OCI-LY3 (cell line): ENCODE data around the gene BMPER.

ENCODE experiments used
- H2AFZ ChIP-seq: fragments of 200-600, 300-600 bp; shearing (Covaris generic); 2 replicates; pipeline ENCODE4 v1.6.0; 2014; ENCODE audit warnings: antibody characterized with exemption, low read depth, low read length
- H3K27ac ChIP-seq: fragments of 200-600, 300-600 bp; sonication (generic); 2 replicates; pipeline ENCODE4 v1.5.1; 2014; ENCODE audit warnings: mild to moderate bottlenecking, low read length, moderate library complexity, mixed read lengths
- H3K27me3 ChIP-seq: fragments of 200-600, 300-600 bp; sonication (generic); 2 replicates; pipeline ENCODE4 v1.6.1; 2014; ENCODE audit warnings: low read depth, low read length, mixed read lengths
- H3K36me3 ChIP-seq: fragments of 200-600, 300-600 bp; sonication (generic); replicated peaks from 2 replicates; pipeline ENCODE3; 2014; ENCODE audit warnings: low read depth, low read length, mixed read lengths
- H3K4me1 ChIP-seq: fragments of 300-600, 200-600 bp; sonication (generic); 2 replicates; pipeline ENCODE4 v1.6.1; 2014; ENCODE audit warnings: low read length, mixed read lengths
- H3K4me2 ChIP-seq: fragments of 200-600, 300-600 bp; sonication (generic); 2 replicates; pipeline ENCODE4 v1.6.1; 2014; ENCODE audit warnings: low read length, mixed read lengths
- H3K4me3 ChIP-seq: fragments of 300-600, 200-600 bp; sonication (generic); 2 replicates; pipeline ENCODE4 v1.5.1; 2014; ENCODE audit warnings: antibody characterized with exemption, mild to moderate bottlenecking, low read length, moderate library complexity
- H3K79me2 ChIP-seq: fragments of 300-600, 200-600 bp; shearing (Covaris generic); 2 replicates; pipeline ENCODE4 v1.6.1; 2014; ENCODE audit warnings: mild to moderate bottlenecking, low read length, mixed read lengths
- H3K9ac ChIP-seq: fragments of 300-600, 200-600 bp; shearing (Covaris generic); 2 replicates; pipeline ENCODE4 v1.6.0; 2014; ENCODE audit warnings: mild to moderate bottlenecking, low read length, moderate library complexity
- H3K9me3 ChIP-seq: fragments of 200-600, 300-600 bp; shearing (Covaris generic); 2 replicates; pipeline ENCODE4 v1.6.1; 2014; ENCODE audit warnings: low read length, mixed read lengths; ENCODE audit not compliant: insufficient read depth
- H4K20me1 ChIP-seq: fragments of 200-600, 300-600 bp; sonication (generic); 2 replicates; pipeline ENCODE4 v1.6.1; 2016; ENCODE audit warnings: low read length, mixed read lengths; ENCODE audit not compliant: insufficient read depth
- CTCF ChIP-seq: fragments of 200-600, 300-600 bp; sonication (generic); IDR thresholded peaks from 2 replicates; pipeline ENCODE4 v1.5.1; 2014; ENCODE audit warnings: antibody characterized with exemption, low read length, low read depth
- EZH2phosphoT487 ChIP-seq: fragments of 200-600 bp; shearing (Covaris generic); IDR thresholded peaks from 2 replicates; pipeline ENCODE4 v1.6.1; 2018; ENCODE audit warnings: antibody characterized with exemption, mixed run types, low read depth

Gene BMPER

GRCh38 chr7:33885290-33886148, 19.8 kb upstream of the BMPER start:
- H3K4me1 ChIP-seq: no peaks in the 10 kb centered on the region
- no peaks in the 10 kb centered on the region for H3K27me3 ChIP-seq
- no peak overlapping the region for H2AFZ ChIP-seq
- TF ChIP-seq EZH2phosphoT487 (no peak), CTCF (no peak)
- H3K79me2 ChIP-seq: no peaks in the 10 kb centered on the region
- H3K9ac ChIP-seq: no peak overlapping the region
- H3K4me2 ChIP-seq: no peak overlapping the region
- no peak overlapping the region for H3K27ac ChIP-seq
- no peaks in the 10 kb centered on the region for H3K9me3 ChIP-seq
- H3K36me3 ChIP-seq: no peaks in the 10 kb centered on the region
- no peak overlapping the region for H3K4me3 ChIP-seq
- H4K20me1 ChIP-seq: no peaks in the 10 kb centered on the region

- no peaks in the 10 kb centered on the region for H3K79me2 ChIP-seq
- H3K36me3 ChIP-seq: no peaks in the 10 kb centered on the region
- H3K4me1 ChIP-seq: no peaks in the 10 kb centered on the region
- no peaks in the 10 kb centered on the region for H3K9me3 ChIP-seq
- H3K4me2 ChIP-seq: no peak overlapping the region
- no peak overlapping the region for H3K4me3 ChIP-seq
- no peaks in the 10 kb centered on the region for H3K27me3 ChIP-seq
- no peak overlapping the region for H3K27ac ChIP-seq
- H2AFZ ChIP-seq: no peak overlapping the region
- H4K20me1 ChIP-seq: no peaks in the 10 kb centered on the region
- no peak overlapping the region for H3K9ac ChIP-seq
- TF ChIP-seq EZH2phosphoT487 (no peak), CTCF (no peak)
Observed at GRCh38 chr7:33886149-33886623, 19.2 kb upstream of the BMPER start.

- Histone ChIP-seq H4K20me1 (no peaks in the 10 kb centered on the region), H3K4me2 (no peak overlapping the region), H3K9me3 (no peaks in the 10 kb centered on the region), H3K9ac (no peak overlapping the region), H3K4me3 (no peak overlapping the region), H3K79me2 (no peaks in the 10 kb centered on the region), H3K27me3 (peaks cover 8% of the 10 kb centered on the region), H3K36me3 (no peaks in the 10 kb centered on the region), H3K4me1 (no peaks in the 10 kb centered on the region), H2AFZ (no peak overlapping the region), H3K27ac (no peak overlapping the region)
- no peak for TF ChIP-seq EZH2phosphoT487
- no peak for TF ChIP-seq CTCF
Observed at GRCh38 chr7:33887266-33887975, 17.9 kb upstream of the BMPER start.

GRCh38 chr7:33888166-33888565, 17.2 kb upstream of the BMPER start:
- TF ChIP-seq CTCF (no peak), EZH2phosphoT487 (no peak)
- H3K9ac ChIP-seq: no peak overlapping the region
- no peaks in the 10 kb centered on the region for H3K36me3 ChIP-seq
- no peaks in the 10 kb centered on the region for H3K79me2 ChIP-seq
- no peak overlapping the region for H3K4me3 ChIP-seq
- H3K27me3 ChIP-seq: peaks cover 13% of the 10 kb centered on the region
- no peak overlapping the region for H2AFZ ChIP-seq
- no peak overlapping the region for H3K4me2 ChIP-seq
- no peak overlapping the region for H3K27ac ChIP-seq
- no peaks in the 10 kb centered on the region for H4K20me1 ChIP-seq
- no peaks in the 10 kb centered on the region for H3K9me3 ChIP-seq
- peaks cover 3% of the 10 kb centered on the region for H3K4me1 ChIP-seq
